ENCODE measurements around the gene TUBGCP2.

DNA sequence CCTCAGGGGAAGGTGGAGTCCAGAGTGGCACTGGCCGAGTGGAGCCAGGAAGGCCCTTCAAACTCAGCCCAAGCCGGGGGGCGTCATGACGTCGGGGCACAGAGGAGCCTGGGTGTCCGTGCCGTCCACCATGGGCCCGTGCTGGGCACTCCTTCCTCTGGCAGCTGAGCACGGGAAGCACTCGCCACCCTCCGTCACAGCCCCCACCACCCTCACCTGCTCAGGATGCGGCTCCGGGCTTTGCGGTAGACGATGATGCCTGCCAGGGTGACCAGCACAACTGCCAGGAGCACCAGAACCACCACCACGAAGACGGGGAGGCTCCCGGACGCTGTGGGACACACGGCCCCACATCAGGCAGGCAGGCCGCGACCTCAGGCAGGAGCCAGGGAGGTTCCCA lies 40.1 kb downstream of the TUBGCP2 start:
- TF ChIP-seq, protein P1, sequence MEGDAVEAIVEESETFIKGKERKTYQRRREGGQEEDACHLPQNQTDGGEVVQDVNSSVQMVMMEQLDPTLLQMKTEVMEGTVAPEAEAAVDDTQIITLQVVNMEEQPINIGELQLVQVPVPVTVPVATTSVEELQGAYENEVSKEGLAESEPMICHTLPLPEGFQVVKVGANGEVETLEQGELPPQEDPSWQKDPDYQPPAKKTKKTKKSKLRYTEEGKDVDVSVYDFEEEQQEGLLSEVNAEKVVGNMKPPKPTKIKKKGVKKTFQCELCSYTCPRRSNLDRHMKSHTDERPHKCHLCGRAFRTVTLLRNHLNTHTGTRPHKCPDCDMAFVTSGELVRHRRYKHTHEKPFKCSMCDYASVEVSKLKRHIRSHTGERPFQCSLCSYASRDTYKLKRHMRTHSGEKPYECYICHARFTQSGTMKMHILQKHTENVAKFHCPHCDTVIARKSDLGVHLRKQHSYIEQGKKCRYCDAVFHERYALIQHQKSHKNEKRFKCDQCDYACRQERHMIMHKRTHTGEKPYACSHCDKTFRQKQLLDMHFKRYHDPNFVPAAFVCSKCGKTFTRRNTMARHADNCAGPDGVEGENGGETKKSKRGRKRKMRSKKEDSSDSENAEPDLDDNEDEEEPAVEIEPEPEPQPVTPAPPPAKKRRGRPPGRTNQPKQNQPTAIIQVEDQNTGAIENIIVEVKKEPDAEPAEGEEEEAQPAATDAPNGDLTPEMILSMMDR (IDR thresholded peaks at IDR 0.05), result no peak
- no peak for TF ChIP-seq POLR2A (IDR thresholded peaks at IDR 0.05)
